SK-N-SH (cell line): ENCODE measurements around the gene SFRP5. TPM values are rescaled to one million over a fixed set of nuclear protein-coding genes. Genes with fewer than 3 reads are reported as not detected.

Source experiments
- CTCF ChIA-PET: fragments of 300-600, 350-600 bp; formaldehyde crosslinking; extraction: SDS; loops from one replicate; lab custom pipeline; 2021; lab: Yijun Ruan, JAX
- POLR2A ChIA-PET: fragments of 350-600 bp; sonication (Branson Sonifier 250); formaldehyde crosslinking; extraction: SDS; loops from one replicate; lab custom pipeline; 2020; ENCODE audit warnings: antibody characterized with exemption, inconsistent platforms; lab: Yijun Ruan, JAX
- DNase-seq: peaks from one replicate; pipeline ENCODE4 v3.0.0; 2012
- H2AFZ ChIP-seq: fragments of 200-600 bp; sonication (generic); 2 replicates; pipeline ENCODE4 v1.8.1; 2016; ENCODE audit warnings: antibody characterized with exemption, mild to moderate bottlenecking, low read depth
- H3F3A ChIP-seq: fragments of 200-600 bp; sonication (generic); replicated peaks from 2 replicates; pipeline ENCODE3; 2016; ENCODE audit warnings: antibody characterized with exemption, mild to moderate bottlenecking; ENCODE audit not compliant: insufficient read depth
- H3K27ac ChIP-seq, 2 experiments: fragments of 200-500 bp in 1 of 2; fragments of 200-600 bp in 1 of 2; sonication (Bioruptor generic) in 1 of 2; sonication (generic), shearing (Covaris generic) in 1 of 2; 2 replicates each; pipeline versions ENCODE4 v1.5.1 to v1.6.1; 2014 to 2016; ENCODE audit warnings: low read depth in 2 of 2, inconsistent platforms in 1 of 2, low read length in 1 of 2, mild to moderate bottlenecking in 1 of 2, mixed read lengths in 1 of 2
- H3K27me3 ChIP-seq: fragments of 200-600 bp; sonication (generic), shearing (Covaris generic); 2 replicates; pipeline ENCODE4 v1.6.1; 2016; ENCODE audit warnings: mixed run types; ENCODE audit not compliant: insufficient read depth
- H3K36me3 ChIP-seq, 2 experiments: fragments of 200-500 bp in 1 of 2; fragments of 200-600 bp in 1 of 2; sonication (Bioruptor generic) in 1 of 2; sonication (generic) in 1 of 2; replicated peaks in 1 of 2; 2 replicates each; pipeline versions ENCODE3 to v1.5.1; 2014 to 2016; ENCODE audit warnings: low read length in 1 of 2, mild to moderate bottlenecking in 1 of 2; ENCODE audit not compliant: insufficient read depth in 2 of 2, control insufficient read depth in 1 of 2
- H3K4me1 ChIP-seq, 2 experiments: fragments of 200-500 bp in 1 of 2; fragments of 200-600 bp in 1 of 2; sonication (Bioruptor generic) in 1 of 2; sonication (generic), shearing (Covaris generic) in 1 of 2; 2 replicates each; pipeline versions ENCODE4 v1.5.1 to v1.6.1; 2014 to 2016; ENCODE audit warnings: low read depth in 1 of 2, low read length in 1 of 2, mixed run types in 1 of 2; ENCODE audit not compliant: insufficient read depth in 2 of 2, control insufficient read depth in 1 of 2
- H3K4me2 ChIP-seq: fragments of 200-600 bp; sonication (generic), shearing (Covaris generic); 2 replicates; pipeline ENCODE4 v1.6.1; 2017; ENCODE audit warnings: mixed run types
- H3K4me3 ChIP-seq, 2 experiments: fragments of 200-500 bp in 1 of 2; fragments of 200-600 bp in 1 of 2; sonication (Bioruptor generic) in 1 of 2; sonication (generic), shearing (Covaris generic) in 1 of 2; 2 replicates each; pipeline versions ENCODE4 v1.5.1 to v1.8.1; 2014 to 2016; ENCODE audit warnings: low read depth in 2 of 2, inconsistent platforms in 1 of 2, low read length in 1 of 2, mild to moderate bottlenecking in 1 of 2, mixed read lengths in 1 of 2, moderate library complexity in 1 of 2
- H3K79me2 ChIP-seq: fragments of 200-600 bp; sonication (generic); 2 replicates; pipeline ENCODE4 v1.8.1; 2017; ENCODE audit warnings: mild to moderate bottlenecking; ENCODE audit not compliant: insufficient read depth
- H3K9ac ChIP-seq: fragments of 200-600 bp; sonication (generic); 2 replicates; pipeline ENCODE4 v1.6.1; 2017; ENCODE audit warnings: mixed run types
- H3K9me2 ChIP-seq: fragments of 200-600 bp; sonication (generic); 2 replicates; pipeline ENCODE4 v1.6.1; 2017; ENCODE audit warnings: mixed run types
- H3K9me3 ChIP-seq: fragments of 200-600 bp; sonication (generic); 2 replicates; pipeline ENCODE4 v1.6.1; 2017; ENCODE audit warnings: mixed run types, mild to moderate bottlenecking, moderate library complexity
- H4K20me1 ChIP-seq: fragments of 200-600 bp; sonication (generic); 2 replicates; pipeline ENCODE4 v1.6.1; 2017; ENCODE audit warnings: mild to moderate bottlenecking, mixed run types; ENCODE audit not compliant: insufficient read depth
- EP300 ChIP-seq, 2 experiments: IDR thresholded peaks; 2 replicates each; pipeline versions ENCODE4 v1.4.0 to v1.6.1; 2012; ENCODE audit warnings: borderline replicate concordance in 1 of 2, low read depth in 1 of 2, low read length in 1 of 2
- EZH2phosphoT487 ChIP-seq: fragments of 200-600 bp; sonication (generic); IDR thresholded peaks from 2 replicates; pipeline ENCODE4 v1.6.1; 2017; ENCODE audit warnings: low read depth, mixed run types, mild to moderate bottlenecking, antibody characterized with exemption, moderate library complexity, borderline replicate concordance
- FOSL2 ChIP-seq: IDR thresholded peaks from 2 replicates; pipeline ENCODE4 v1.4.0; 2012; ENCODE audit warnings: low read depth, mild to moderate bottlenecking, moderate library complexity, borderline replicate concordance
- FOXM1 ChIP-seq: IDR thresholded peaks from 2 replicates; pipeline ENCODE4 v1.4.0; 2012; ENCODE audit warnings: low read depth, mild to moderate bottlenecking
- JUND ChIP-seq: IDR thresholded peaks from 2 replicates; pipeline ENCODE4 v1.4.0; 2012
- MEF2A ChIP-seq: IDR thresholded peaks from 2 replicates; pipeline ENCODE4 v1.4.0; 2012; ENCODE audit warnings: low read depth, borderline replicate concordance
- POLR2AphosphoS5 ChIP-seq: IDR thresholded peaks from 2 replicates; pipeline ENCODE4 v1.6.1; 2012; ENCODE audit warnings: low read depth, low read length
- SIN3A ChIP-seq: IDR thresholded peaks from 2 replicates; pipeline ENCODE4 v1.6.1; 2012; ENCODE audit warnings: low read depth, mild to moderate bottlenecking, low read length, moderate library complexity, borderline replicate concordance
- TAF1 ChIP-seq: IDR thresholded peaks from 2 replicates; pipeline ENCODE4 v1.6.1; 2012; ENCODE audit warnings: low read depth, mild to moderate bottlenecking, low read length, moderate library complexity, borderline replicate concordance
- TCF12 ChIP-seq: IDR thresholded peaks from 2 replicates; pipeline ENCODE4 v1.4.0; 2012
- WGBS: methylation state at CpG from one replicate; pipeline ENCODE4 v1.1.6; 2017; ENCODE audit warnings: low lambda C conversion rate; 5-methylcytosine and 5-hydroxymethylcytosine counted together
- polyA plus RNA-seq, 3 experiments: library from polyadenylated mRNA; depleted of rRNA; stranded (reverse); fragments of >200 nt; gene quantifications; 2 replicates each; pipeline ENCODE4 v1.2.3, GENCODE V29; 2012
- TF ChIP-seq, protein P1 (sequence below): IDR thresholded peaks from 2 replicates; pipeline ENCODE4 v1.6.1; 2012; ENCODE audit warnings: mild to moderate bottlenecking, low read depth, low read length, moderate library complexity
- TF ChIP-seq, protein P2 (sequence below): fragments of 150-350 bp; IDR thresholded peaks from 2 replicates; pipeline ENCODE4 v1.6.1; 2017; ENCODE audit warnings: antibody characterized with exemption, low read length, low read depth, borderline replicate concordance
- TF ChIP-seq, protein P3 (sequence below): fragments of 150-350 bp; IDR thresholded peaks from 2 replicates; pipeline ENCODE4 v1.6.1; 2016; ENCODE audit warnings: mild to moderate bottlenecking, low read depth, low read length

SFRP5 gene
- polyA plus RNA-seq, 1 of the 3 experiments (the other 2 are of a cell fraction) = not detected

DNA sequence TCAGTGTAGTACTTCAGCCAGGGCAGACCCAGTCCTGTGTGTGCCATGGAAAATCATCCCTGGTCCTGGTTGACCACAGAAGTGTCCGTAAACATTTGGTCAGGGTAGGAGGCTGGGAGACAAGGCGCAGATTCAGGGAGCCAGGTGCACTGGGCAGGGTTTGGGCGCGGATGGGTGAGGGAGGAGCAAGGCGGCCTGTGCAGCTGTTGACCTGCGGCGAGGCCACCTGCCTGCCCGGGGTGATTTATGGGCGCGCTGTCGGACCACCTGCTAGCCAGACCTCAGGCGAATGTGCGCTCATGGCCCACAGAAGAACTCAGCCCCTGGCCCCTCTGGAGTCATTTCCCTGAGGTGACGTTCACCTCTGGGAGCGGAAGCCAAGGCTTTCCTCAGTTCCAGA, 6.6 kb downstream of the SFRP5 start:
- no peaks in the 10 kb centered on the region; a peak in 1 of 4 replicates for H3K4me1 ChIP-seq
- no peaks in the 10 kb centered on the region for H3K9me3 ChIP-seq
- ChIA-PET CTCF (interaction anchor here (1.1 to 13.8 kb wide), 8 partner anchors 11 to 281 kb away, joined by 3 to 162 read pairs (median 6); no protein-coding TSS in a partner anchor), POLR2A (no interaction called here)
- no peaks in the 10 kb centered on the region for H3K79me2 ChIP-seq
- no peaks in the 10 kb centered on the region; the same call in 1 of the 2 replicates for H3K27me3 ChIP-seq
- H3K9me2 ChIP-seq = no peaks in the 10 kb centered on the region
- peaks cover 0 to 15% of the 10 kb centered on the region in 2 experiments for H3K36me3 ChIP-seq
- no peak overlapping the region for H3K4me2 ChIP-seq
- no peak for DNase-seq
- TF ChIP-seq SIN3A = no peak
- TF ChIP-seq, protein P1, sequence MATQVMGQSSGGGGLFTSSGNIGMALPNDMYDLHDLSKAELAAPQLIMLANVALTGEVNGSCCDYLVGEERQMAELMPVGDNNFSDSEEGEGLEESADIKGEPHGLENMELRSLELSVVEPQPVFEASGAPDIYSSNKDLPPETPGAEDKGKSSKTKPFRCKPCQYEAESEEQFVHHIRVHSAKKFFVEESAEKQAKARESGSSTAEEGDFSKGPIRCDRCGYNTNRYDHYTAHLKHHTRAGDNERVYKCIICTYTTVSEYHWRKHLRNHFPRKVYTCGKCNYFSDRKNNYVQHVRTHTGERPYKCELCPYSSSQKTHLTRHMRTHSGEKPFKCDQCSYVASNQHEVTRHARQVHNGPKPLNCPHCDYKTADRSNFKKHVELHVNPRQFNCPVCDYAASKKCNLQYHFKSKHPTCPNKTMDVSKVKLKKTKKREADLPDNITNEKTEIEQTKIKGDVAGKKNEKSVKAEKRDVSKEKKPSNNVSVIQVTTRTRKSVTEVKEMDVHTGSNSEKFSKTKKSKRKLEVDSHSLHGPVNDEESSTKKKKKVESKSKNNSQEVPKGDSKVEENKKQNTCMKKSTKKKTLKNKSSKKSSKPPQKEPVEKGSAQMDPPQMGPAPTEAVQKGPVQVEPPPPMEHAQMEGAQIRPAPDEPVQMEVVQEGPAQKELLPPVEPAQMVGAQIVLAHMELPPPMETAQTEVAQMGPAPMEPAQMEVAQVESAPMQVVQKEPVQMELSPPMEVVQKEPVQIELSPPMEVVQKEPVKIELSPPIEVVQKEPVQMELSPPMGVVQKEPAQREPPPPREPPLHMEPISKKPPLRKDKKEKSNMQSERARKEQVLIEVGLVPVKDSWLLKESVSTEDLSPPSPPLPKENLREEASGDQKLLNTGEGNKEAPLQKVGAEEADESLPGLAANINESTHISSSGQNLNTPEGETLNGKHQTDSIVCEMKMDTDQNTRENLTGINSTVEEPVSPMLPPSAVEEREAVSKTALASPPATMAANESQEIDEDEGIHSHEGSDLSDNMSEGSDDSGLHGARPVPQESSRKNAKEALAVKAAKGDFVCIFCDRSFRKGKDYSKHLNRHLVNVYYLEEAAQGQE = no peak
- TF ChIP-seq POLR2AphosphoS5 = no peak
- TF ChIP-seq, protein P2, sequence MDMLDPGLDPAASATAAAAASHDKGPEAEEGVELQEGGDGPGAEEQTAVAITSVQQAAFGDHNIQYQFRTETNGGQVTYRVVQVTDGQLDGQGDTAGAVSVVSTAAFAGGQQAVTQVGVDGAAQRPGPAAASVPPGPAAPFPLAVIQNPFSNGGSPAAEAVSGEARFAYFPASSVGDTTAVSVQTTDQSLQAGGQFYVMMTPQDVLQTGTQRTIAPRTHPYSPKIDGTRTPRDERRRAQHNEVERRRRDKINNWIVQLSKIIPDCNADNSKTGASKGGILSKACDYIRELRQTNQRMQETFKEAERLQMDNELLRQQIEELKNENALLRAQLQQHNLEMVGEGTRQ = no peak
- no peak for TF ChIP-seq JUND
- no peak for TF ChIP-seq TCF12
- no peaks in the 10 kb centered on the region for H4K20me1 ChIP-seq
- H3K9ac ChIP-seq = no peak overlapping the region
- no peaks in the 10 kb centered on the region for H3F3A ChIP-seq
- H2AFZ ChIP-seq = no peak overlapping the region
- WGBS = 93% methylated on average over 3 of the region's 15 CpGs
- H3K4me3 ChIP-seq = no peak overlapping the region
- no peak overlapping the region for H3K27ac ChIP-seq

DNA sequence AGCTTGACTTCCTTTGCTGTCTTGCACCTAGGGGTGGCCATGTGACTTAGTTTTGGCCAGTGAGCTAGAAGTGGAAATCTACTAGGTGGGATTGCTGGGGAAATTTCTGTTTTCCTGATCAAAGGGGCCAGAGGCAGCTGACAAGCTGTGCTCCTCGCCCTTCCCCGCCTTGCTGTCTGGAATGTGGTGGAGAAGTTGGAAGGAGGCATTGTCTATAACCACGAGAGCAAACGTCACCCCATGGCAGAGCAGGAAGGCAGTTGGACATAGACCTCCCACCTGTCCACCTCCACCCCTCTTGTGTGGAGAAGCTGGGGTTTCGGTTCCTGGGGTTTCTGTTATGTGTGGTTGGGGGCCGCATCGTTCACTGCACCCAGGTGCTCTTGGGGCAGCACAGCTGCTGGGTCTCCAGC, 7.3 kb downstream of the SFRP5 start:
- Histone ChIP-seq H3K4me1 (peaks cover 0 to 2% of the 10 kb centered on the region in 2 experiments; a peak in 1 of 4 replicates), H3K4me3 (no peak overlapping the region), H3K79me2 (no peaks in the 10 kb centered on the region), H2AFZ (no peak overlapping the region), H4K20me1 (no peaks in the 10 kb centered on the region), H3K9me2 (no peaks in the 10 kb centered on the region), H3K9ac (no peak overlapping the region), H3K27me3 (no peaks in the 10 kb centered on the region), H3K27ac (no peak overlapping the region), H3F3A (no peaks in the 10 kb centered on the region), H3K36me3 (peaks cover 4 to 22% of the 10 kb centered on the region in 2 experiments), H3K9me3 (no peaks in the 10 kb centered on the region), H3K4me2 (no peak overlapping the region)
- ChIA-PET CTCF (interaction anchor here (0.9 to 13.8 kb wide), 12 partner anchors 8 to 281 kb away, joined by 3 to 162 read pairs (median 4); no protein-coding TSS in a partner anchor), POLR2A (no interaction called here)
- DNase-seq = no peak
- WGBS = 93% methylated on average over 4 of the region's 7 CpGs
- TF ChIP-seq EZH2phosphoT487 = no peak
- TF ChIP-seq EP300 (IDR thresholded peaks at IDR 0.05; ENCODE audit: borderline replicate concordance in 1 of 2, low read depth in 1 of 2, low read length in 1 of 2) = no peak
- TF ChIP-seq, protein P2 = no peak
- no peak for TF ChIP-seq TAF1
- no peak for TF ChIP-seq MEF2A
- TF ChIP-seq, protein P3, sequence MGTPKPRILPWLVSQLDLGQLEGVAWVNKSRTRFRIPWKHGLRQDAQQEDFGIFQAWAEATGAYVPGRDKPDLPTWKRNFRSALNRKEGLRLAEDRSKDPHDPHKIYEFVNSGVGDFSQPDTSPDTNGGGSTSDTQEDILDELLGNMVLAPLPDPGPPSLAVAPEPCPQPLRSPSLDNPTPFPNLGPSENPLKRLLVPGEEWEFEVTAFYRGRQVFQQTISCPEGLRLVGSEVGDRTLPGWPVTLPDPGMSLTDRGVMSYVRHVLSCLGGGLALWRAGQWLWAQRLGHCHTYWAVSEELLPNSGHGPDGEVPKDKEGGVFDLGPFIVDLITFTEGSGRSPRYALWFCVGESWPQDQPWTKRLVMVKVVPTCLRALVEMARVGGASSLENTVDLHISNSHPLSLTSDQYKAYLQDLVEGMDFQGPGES = no peak
- no peak for TF ChIP-seq FOSL2
- TF ChIP-seq SIN3A = no peak
- no peak for TF ChIP-seq FOXM1
